ENCODE data around the gene ACKR2.

The ACKR2 gene

DNA sequence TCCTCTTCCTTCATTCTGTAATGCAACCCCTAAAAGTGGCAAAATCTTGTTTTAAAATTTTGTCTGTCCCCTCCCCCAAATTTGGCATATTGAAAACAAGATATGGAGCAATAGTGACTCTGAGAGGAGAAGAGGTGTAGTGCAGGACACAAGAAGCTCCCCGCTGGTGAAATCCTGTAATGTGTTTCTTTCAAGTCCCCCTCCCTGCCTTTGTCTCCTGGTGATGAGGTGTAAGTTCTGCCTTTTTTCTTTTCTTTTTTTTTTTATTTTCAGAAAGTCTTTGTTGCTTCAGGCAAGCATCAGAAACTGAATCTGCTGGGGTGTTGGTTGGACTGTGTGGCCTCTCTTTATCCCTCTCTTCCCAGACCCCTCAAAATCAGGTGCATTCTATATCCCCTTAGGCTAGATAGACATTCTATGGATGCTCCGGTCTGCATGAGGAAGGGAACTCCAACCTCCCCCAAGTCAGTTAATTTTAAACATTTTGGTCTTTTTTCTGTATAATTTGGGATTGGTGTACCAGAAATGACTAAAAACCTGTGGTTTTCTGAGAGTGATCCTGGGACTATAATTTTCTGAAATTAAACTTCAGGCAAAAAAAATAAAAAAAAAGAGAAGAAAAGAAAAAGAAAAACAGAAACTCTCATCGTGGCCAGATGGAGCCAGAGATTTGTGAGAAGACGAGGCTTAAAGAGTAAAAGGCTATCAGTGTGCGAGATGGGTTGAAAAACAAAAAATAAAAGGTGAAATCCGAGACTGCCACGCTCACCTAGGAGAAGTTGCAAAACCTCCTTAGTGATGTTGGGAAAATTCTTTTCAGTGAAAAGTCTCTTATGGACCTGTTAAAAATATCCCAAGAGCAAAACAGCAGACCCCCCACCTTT is 21.4 kb downstream of the ACKR2 start:
- no peak for DNase-seq

DNA sequence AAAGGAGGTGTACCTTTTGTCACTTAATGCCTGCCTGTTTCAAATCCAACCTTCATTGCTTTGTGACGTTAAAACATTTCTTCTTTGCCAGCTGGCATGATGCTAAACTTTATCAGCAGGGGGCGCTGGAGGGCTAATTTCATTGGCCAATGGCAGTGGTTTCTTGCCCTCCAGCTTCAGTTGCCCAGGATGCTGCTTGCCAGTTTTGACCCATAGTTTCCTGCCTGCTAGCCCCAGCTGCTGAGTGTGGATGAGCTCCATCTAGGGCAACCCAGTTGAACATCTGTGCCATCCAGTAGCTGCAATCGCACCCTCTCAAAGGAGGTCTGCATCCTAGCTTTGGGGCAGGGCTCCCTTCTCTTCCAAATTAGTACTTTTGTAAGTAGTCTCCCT is 22.1 kb downstream of the ACKR2 start:
- DNase-seq: peak; percentile 17 to 29

DNA sequence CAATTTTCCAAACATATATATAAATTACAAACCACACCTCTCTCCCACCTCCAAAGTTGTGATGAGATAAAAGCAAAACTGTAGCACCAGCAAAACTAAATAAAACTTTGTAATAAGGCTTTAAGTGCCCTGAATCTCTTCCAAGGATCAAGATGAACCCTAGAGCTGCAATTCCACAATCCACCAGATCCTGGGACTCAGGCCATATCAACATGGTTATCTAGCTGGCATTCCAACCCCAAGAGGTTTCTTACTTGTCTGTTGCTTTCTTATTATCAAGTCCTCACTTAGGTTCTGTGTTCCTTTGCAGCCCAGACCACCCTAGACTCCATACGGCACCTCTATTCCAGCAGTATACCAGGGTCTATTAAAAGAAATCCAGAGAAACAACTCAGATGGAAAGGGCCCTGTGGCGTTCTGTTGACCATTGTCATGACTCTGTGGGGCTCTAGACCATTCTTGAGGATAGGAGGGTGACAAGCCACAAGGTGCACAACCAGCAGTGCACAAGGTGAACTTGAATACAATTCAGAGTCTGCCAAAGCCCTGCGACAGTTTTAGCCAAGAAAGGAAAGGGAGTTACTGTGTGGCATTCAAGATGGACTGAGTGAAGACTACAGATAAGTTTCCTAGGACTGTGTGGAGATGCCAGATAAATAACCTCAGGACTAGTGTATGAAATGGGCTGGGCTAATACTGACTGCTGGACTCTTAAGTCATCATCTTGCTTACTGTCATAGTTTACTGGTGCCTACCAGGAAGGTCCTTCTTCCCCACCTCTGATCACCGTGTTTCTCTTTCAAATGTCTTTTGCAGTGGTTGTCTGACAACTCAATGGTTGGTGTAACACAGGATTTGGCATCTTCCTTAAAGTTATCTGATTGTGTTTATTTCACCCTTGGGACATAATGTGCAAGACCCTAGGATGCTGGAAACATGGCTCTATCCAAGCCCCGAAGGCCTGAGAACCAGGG is 27.2 kb downstream of the ACKR2 start:
- DNase-seq: no peak

DNA sequence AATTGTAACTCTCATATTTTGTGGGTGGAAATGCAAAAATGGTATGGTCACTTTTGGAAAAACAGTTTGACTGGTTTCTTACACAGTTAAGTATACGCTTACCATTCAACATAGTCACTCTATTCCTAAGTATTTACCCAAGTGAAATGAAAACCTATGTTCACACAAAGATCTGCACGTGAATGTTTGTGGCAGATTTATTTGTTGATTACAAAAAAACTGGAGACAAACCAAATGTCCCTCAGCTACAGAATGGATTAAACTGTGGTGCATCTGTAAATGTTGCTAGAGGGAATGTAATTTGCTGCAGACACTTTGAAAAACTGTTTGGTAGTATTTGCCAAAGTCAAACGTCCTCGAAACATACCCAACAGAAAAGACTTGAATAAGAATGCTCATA is 29.3 kb downstream of the ACKR2 start:
- no peak for DNase-seq

DNA sequence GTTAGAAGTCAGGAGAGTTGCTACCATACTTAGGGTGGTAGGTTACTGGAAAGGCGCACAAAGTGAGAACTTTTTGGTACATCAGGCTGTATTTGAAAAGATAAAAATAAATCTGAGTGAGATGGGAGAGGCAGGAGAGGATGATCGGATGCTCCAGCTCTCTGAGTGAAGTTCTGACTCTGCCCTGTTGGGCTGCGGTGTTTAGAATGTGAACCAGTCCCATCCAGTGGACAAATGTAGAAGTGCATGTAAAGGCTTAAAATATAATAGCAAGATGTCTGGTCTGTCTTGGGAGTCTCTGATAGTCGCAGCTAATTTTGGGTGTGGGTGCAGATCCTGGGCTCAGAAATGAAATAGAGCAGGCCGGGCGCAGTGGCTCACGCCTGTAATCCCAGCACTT is 30.4 kb downstream of the ACKR2 start:
- no peak for DNase-seq

DNA sequence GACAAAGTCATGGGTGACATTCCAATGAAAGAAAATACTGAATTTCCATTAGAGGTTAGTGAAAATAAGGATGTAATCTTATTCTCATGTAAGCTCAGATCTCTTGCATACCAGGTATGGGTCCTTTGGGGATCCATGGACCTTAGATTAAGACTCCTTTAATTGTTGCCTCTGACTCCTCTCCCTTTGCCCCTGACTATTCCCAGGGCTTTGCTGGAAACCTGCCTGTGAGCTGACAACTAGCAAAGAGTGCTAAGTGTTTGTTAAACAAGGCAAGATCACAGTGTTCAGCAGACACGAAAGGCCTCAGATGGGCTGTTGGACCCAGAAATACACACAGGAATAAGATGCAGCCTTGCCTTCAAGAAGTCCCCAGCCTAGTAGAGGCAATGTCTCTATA is 32.1 kb downstream of the ACKR2 start:
- no peak for DNase-seq

DNA sequence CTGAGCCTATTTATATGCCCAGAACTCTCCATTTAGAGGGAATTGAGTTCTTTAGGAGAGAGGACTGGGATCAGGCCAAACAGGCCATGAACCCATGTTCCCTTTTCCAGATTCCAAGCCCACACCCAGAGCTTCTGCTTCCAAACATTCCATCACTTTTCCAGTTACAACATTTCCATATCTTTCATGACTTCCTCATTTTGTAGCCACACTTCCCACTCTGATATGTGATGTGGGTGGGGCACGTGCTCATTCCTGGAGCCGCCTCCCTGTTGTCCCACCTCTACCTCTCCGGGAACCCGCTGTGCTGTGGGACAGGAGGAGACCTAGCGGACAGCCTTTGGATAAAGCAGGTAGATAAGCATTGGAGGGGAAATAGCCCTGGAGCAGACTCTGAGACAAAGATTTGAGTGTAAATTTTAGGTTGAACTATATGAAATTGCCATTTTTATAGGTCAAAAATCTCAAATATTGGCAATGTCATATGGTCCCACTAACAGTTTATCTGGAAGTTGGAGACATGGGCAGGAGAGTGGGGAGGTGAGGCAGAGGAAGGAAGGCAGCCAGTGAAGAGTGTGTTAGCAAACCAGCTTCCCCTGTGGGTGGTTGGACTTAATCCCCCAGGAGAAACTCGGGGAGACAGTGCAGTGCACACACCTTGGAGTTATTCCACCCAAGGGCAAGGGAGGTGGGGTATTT is 34.6 kb downstream of the ACKR2 start:
- no peak for DNase-seq

DNA sequence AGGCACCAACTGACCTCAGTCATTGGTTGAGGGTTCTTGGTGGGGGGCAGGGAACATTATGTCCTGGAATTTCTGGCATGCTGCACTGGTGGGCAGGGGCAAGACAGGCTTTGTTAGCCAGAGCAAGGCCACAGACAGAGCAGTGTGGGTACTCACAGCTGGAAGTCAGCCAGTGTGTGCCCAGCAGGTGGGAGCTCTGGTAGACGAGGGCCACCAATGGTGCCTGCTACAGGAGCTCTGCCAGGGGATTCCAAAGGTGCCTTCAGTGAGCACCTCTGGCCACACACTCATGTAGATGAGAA is 35.1 kb downstream of the ACKR2 start:
- DNase-seq: no peak

DNA sequence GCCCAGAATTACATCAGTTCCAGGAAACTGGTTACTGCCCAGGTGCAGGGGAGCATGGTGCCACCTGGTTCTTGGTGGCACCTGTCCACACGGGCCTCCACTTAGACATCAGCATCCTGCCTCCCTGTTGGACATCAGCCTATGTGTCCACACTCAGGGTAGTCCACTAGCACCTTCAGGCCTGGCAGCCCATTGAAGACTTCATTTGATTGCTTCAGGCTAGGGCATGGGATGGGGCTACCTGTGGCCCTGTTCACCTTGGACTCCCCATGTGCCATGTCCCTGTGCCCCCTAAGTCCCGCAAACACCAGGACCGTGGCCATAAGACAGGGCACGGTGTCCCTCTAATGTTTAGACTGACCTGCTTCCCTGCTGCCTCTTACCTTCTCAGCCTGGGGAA is 35.6 kb downstream of the ACKR2 start:
- no peak for DNase-seq

DNA sequence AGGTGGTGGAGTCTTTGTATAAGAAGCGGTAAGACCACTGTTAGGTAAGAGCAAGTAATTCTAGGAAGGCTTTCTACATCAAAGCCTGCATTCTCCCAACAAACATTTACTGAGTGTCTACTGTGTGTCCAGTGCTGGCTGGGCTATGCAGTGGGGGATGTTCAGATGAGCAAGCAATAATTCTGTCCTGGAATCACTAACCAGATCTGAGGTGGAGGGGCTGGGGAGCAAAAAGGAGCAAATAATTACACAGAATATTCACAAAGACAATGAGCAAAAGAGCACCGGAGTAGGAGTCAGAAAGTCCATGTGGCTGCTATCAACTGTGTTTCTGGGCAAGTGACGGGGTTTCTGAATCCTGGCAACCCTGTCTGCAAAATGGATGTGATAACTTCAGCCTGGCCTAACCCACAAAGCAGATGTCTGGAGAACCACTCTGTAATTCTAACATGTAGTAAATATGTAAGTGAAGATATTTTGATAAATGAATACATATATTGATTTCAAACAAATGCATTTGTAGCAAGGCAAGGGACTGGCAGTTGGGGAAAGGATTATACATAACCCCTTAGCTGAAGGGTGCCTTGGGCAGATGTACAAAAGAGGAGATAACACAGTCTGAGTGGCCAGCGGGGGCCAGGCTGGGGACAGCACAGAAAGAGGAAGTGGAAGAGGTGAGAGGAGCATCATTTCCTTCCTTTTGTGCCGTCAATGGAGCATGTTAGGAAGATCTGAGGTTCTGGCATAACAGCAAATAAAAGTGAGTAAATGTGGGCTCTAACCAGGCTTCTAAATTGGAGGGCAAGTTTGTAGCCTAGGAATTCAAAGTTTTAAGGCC is 37.7 kb downstream of the ACKR2 start:
- DNase-seq: no peak

DNA sequence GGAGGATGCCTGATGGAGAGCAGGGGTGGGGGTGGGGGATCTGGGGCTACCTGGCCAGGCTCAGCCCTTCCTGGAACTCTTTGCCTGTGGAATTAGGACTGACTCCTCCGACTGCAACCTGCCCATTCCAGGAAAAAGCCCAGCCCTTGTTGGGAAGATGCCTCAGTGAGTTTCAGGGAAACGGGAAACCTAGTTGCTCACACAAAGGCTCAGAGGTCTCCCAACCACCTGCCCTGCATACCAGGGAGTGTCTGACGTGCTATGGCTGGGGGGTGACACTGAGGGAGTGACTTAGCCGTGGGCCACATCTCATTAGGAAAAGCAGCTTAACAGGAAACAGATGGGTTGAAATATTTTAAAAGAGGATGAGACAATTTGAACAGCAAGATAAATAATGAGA is 38.5 kb downstream of the ACKR2 start:
- DNase-seq: no peak

DNA sequence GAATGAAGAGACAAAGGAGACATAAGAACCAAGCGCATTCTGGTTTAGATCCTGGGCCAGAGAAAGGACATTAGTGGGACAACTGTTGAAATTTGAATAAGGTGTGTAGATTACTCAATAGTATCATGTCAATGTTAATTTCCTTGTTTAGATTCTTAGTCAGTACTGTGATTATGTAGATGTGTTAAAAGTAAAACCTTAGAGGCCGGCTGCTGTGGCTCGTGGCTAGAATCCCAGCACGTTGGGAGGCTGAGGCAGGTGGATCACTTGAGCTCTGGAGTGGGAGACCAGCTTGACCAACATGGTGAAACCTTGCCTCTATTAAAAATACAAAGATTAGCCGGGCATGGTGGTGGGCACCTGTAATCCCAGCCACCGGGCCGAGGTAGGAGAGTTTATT is 39.8 kb downstream of the ACKR2 start:
- DNase-seq: no peak

DNA sequence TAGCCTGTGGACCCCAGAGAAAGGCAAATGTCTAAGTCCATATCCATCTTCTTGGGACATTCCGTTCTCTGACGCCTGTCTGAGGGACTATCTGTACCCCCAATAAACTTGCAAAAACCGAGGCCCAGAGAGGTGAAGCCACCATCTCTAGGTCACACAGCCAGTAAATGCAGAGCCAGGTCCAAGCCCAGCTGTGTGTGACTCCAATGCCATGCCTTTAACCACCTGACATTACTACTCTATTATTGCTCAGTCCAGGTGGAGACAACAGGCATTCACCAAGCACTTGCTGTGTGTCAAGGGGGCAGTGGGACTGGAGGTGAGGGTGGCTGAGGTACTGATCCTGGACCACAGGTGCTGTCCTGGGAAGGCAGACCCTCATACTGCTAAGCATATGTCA is 41.0 kb downstream of the ACKR2 start:
- DNase-seq: no peak

DNA sequence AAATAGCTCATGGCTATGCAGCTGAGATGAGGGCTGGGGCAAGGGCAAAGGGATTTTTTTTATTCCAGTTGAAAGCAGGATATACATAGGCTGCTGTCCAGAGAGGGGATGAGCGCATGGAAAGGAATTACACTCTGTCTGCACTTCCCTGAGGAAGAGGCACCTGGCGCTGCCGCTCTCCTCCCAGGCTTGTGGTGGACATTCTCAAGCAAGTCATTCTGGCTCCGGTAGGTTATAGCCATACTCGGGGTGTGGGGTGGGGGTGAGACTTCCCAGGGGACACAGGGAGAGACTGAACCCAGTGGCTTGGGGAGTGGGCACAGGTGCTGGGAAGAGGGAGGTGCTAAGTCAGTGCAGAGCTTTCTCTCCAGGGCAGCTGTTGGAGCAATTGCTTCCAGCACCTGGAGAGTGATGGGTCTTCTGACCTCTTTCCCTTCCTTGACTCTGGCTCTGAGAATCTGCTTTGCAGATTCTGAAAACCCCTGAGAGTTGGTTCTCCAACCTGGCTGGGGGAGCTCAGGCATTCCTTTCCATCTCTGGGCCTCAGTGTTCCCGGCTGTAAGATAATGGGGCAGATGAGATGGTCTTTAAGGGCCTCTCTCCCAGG is 42.1 kb downstream of the ACKR2 start:
- DNase-seq: no peak

DNA sequence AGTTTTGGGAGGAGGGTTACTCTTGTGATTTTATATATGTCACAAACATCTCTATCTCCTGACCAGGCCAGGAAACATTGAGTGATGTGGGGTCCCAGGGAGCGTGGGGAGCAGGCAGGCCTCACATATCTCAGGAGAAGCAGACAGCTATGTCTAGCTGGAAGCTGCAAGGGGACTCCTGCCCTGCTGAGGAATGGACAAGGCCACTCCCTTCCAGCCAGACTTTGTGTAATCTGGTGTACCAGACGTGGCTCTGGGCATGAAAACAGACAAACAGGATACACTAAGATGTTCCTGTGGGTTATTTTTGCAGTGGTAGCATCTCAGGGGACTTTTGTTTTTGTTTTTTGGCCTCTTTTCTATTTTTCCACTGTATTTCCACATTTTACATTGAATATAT is 43.2 kb downstream of the ACKR2 start:
- no peak for DNase-seq

DNA sequence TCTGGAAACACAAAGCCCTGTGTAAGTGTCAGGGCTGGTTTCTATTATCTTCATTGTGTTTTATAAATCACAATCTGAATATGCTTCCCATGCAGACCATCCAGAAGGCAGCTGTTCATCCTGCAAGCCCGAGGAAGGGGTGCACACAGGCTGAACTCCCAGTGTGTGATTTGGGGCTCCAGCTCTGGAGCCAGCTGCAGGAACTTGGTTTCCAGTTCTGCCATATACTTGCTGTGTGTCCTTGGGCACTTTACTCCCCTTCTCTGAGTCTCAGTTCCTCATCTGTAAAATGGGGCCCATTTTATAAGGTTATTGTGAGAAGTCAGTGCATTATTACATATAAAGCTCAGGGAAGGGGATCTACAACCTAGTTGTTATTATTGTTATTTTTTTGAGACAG is 43.8 kb downstream of the ACKR2 start:
- no peak for DNase-seq

DNA sequence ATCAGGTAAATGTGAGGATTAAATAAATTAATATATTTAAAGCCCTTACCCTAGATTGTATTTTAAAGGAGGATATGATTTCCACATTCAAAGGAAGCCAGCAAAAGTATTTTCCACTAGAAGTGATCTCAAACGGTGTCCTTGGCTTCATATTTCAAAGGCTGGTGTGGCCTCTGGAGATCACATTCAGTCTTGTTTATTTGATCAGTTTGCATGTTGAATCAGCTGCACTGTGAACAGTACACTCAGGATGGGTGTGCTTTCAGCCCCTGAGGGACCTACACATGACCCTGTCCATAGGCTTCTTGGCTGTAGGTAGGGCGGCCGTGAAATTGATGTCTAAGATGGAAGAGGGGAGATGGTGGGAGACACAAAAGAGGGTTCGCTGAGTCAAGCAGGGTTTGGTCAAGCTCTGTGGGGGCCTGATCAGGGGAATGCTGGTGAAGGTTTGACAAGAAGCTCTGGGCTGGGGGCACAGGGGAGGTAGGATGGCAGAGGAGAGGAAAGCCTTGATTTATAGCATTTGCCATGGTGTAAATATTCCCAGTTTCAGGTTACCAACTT is 44.6 kb downstream of the ACKR2 start:
- peak in 1 of 2 experiments; percentile 10 for DNase-seq

DNA sequence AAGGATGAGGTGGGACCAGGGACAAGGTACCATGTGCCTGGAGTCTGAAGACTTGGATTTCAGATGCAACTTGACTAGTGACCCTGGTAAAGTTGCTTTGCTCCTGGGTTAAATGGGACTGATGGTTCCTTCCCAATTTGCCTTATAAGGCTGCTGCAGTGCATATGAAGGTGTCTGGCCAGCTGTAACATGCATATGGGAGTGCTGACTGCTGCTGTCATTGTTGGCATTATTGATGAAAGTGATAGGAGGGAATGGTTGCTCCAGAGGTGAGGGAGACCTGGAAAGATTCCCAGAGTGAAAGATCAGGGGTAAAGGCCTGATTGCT is 45.9 kb downstream of the ACKR2 start:
- no peak for DNase-seq

DNA sequence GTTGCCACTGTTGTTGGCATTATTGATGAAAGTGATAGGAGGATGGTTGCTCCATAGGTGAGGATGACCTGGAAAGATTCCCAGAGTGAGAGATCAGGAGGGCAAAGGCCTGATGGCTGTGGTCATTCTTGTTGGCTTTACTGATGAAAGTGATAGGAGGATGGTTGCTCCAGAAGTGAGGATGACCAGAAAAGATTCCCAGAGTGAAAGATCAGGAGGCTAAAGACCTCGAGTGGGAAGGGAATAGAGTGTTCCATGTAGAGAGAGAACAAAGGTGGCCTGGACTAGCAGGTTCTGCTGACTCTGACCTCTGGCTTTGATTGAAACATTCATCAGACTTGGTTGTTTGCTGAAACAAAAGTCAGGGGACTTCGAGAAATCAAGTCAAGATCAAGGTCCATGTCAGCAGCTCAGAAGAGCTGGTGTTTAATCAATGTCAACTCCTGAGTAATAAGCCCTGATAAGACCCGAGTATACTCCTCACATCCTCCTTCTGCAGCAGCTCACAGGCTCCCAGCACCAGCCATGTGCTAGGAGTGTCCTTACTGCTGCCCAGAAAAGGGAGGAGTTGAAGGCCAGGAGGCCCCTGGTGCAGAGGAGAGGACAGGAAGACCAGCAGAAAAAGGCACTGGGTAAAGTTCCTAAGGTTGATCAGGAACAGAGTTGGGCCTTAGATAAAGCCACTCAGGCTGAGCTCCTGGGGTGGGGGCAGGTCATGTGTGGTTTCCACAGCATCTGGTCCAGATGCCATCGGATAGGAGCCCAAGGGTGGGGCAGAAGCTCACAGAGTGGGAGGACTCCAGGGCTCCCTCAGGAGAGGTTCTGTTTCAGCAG is 46.5 kb downstream of the ACKR2 start:
- DNase-seq: no peak

DNA sequence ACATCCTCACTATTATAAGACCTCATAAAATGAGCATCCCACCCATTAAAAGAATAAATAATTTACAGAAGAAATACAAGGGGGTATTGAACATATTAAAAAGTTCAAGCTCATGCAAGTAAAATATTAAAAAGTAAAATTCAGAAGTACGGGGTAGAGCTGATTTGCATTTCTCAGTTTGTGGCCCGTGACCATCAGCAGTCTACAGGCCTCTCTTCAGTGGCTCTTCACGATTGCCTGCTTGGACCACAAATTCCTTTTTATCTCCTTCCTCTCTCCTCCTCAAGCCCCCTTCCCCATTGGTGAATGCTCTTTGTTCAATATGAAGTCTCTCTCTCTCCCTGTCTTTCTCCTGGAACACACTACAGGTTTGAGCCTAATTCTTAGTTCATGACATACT is 47.3 kb downstream of the ACKR2 start:
- no peak for DNase-seq

Measured in NCI-H187 (cell line).